ENCODE results near the gene TMEM204. TPM values are rescaled to one million over a fixed set of nuclear protein-coding genes. Genes with fewer than 3 reads are reported as not detected.
A peak's percentile ranks its signal among the peaks of the same experiment; 100 is the strongest.

TMEM204 gene
- total RNA-seq, 2 donors from 2014 or later = 35.1 to 42.2 TPM

GRCh38 chr16:1527836-1528811, 5.3 kb upstream of the TMEM204 start:
- no peak for DNase-seq (ENCODE audit: low spot score)
- Histone ChIP-seq H3K9me3 (no peaks in the 10 kb centered on the region), H3K4me3 (no peak overlapping the region), H3K27ac (peak overlapping the region in 1 of 2 donors; percentile 60), H3K4me1 (peaks cover 0 to 57% of the 10 kb centered on the region in 2 donors), H3K27me3 (no peaks in the 10 kb centered on the region), H3K36me3 (no peaks in the 10 kb centered on the region)
- TF ChIP-seq CTCF (IDR thresholded peaks at IDR 0.05) = no peak

- Histone ChIP-seq H3K36me3 (no peaks in the 10 kb centered on the region), H3K9me3 (no peaks in the 10 kb centered on the region), H3K4me1 (peaks cover 0 to 59% of the 10 kb centered on the region in 2 donors), H3K4me3 (no peak overlapping the region), H3K27ac (no peak overlapping the region), H3K27me3 (no peaks in the 10 kb centered on the region)
- TF ChIP-seq CTCF (IDR thresholded peaks at IDR 0.05) = no peak
- DNase-seq (ENCODE audit: low spot score) = no peak
These were observed 4.4 kb upstream of the TMEM204 start for GRCh38 chr16:1528921-1529537.

GRCh38 chr16:1530349-1530882, 3.0 kb upstream of the TMEM204 start:
- Histone ChIP-seq H3K9me3 (no peaks in the 10 kb centered on the region), H3K27ac (peak overlapping the region; percentile 88 to 96), H3K36me3 (no peaks in the 10 kb centered on the region), H3K4me1 (peaks cover 0 to 60% of the 10 kb centered on the region in 2 donors), H3K4me3 (peak overlapping the region in 1 of 2 donors; percentile 66), H3K27me3 (no peaks in the 10 kb centered on the region)
- TF ChIP-seq CTCF (IDR thresholded peaks at IDR 0.05) = no peak
- no peak for DNase-seq (ENCODE audit: low spot score)

GRCh38 chr16:1530883-1531637, 2.4 kb upstream of the TMEM204 start:
- H3K4me3 ChIP-seq = peak overlapping the region in 1 of 2 donors; percentile 66
- peaks cover 0 to 66% of the 10 kb centered on the region in 2 donors for H3K4me1 ChIP-seq
- H3K27ac ChIP-seq = peak overlapping the region; percentile 88 to 96
- TF ChIP-seq CTCF (IDR thresholded peaks at IDR 0.05) = no peak
- peaks cover 4% of the 10 kb centered on the region for H3K36me3 ChIP-seq
- DNase-seq (ENCODE audit: low spot score) = peak; percentile 82
- H3K9me3 ChIP-seq = no peaks in the 10 kb centered on the region
- H3K27me3 ChIP-seq = no peaks in the 10 kb centered on the region

- peak overlapping the region in 1 of 2 donors; percentile 66 for H3K4me3 ChIP-seq
- H3K9me3 ChIP-seq = no peaks in the 10 kb centered on the region
- no peak for TF ChIP-seq CTCF (IDR thresholded peaks at IDR 0.05)
- H3K27me3 ChIP-seq = no peaks in the 10 kb centered on the region
- H3K36me3 ChIP-seq = peaks cover 9% of the 10 kb centered on the region
- H3K4me1 ChIP-seq = peaks cover 0 to 72% of the 10 kb centered on the region in 2 donors
- no peak for DNase-seq (ENCODE audit: low spot score)
- peak overlapping the region; percentile 88 to 96 for H3K27ac ChIP-seq
These were observed 1.9 kb upstream of the TMEM204 start for GRCh38 chr16:1531638-1531910.

Measured in right atrium auricular region (tissue), 2 donors.